ENCODE results near the gene TACR2. TPM values are rescaled to one million over a fixed set of nuclear protein-coding genes. Genes with fewer than 3 reads are reported as not detected.

TACR2 gene
- total RNA-seq, 2 donors from 2014 or later: not detected

GRCh38 chr10:69409176-69409495, 7.6 kb downstream of the TACR2 start:
- DNase-seq: no peak
- Histone ChIP-seq H3K36me3 (ENCODE audit: control insufficient read depth, insufficient read depth, low read length) (no peaks in the 10 kb centered on the region), H3K9ac (ENCODE audit: extremely low read depth, low read length, poor library complexity, severe bottlenecking) (no peak overlapping the region), H3K27ac (ENCODE audit: low read depth, low read length) (no peak overlapping the region), H3K4me1 (ENCODE audit: control insufficient read depth, insufficient read depth, low read length) (no peaks in the 10 kb centered on the region), H3K4me3 (ENCODE audit: low read length) (peak overlapping the region; percentile 56), H3K27me3 (ENCODE audit: control insufficient read depth, insufficient read depth, low read length, poor library complexity, severe bottlenecking) (no peaks in the 10 kb centered on the region), H3K9me3 (ENCODE audit: control insufficient read depth, low read length) (no peaks in the 10 kb centered on the region)
- no peak overlapping the region for H3K27ac Mint-ChIP-seq
- no peak for TF ChIP-seq CTCF (conservative IDR thresholded peaks at IDR 0.05)
- peaks cover 10% of the 10 kb centered on the region for H3K4me1 Mint-ChIP-seq
- H3K4me3 Mint-ChIP-seq: no peak overlapping the region
- no peaks in the 10 kb centered on the region for H3K9me3 Mint-ChIP-seq
- H3K36me3 Mint-ChIP-seq (ENCODE audit: low read depth): no peaks in the 10 kb centered on the region
- peaks cover 4% of the 10 kb centered on the region for H3K27me3 Mint-ChIP-seq (ENCODE audit: insufficient read depth)
- WGBS, 2 experiments (ENCODE audit: insufficient coverage in 1 of 2, insufficient read length in 1 of 2): 63% methylated on average over 7 of the region's 7 CpGs; no CpG with 5 or more reads in 1 of the 2 experiments

GRCh38 chr10:69408318-69409175, 8.2 kb downstream of the TACR2 start:
- Histone ChIP-seq H3K4me1 (ENCODE audit: control insufficient read depth, insufficient read depth, low read length) (no peaks in the 10 kb centered on the region), H3K9me3 (ENCODE audit: control insufficient read depth, low read length) (no peaks in the 10 kb centered on the region), H3K9ac (ENCODE audit: extremely low read depth, low read length, poor library complexity, severe bottlenecking) (no peak overlapping the region), H3K36me3 (ENCODE audit: control insufficient read depth, insufficient read depth, low read length) (no peaks in the 10 kb centered on the region), H3K27me3 (ENCODE audit: control insufficient read depth, insufficient read depth, low read length, poor library complexity, severe bottlenecking) (no peaks in the 10 kb centered on the region), H3K4me3 (ENCODE audit: low read length) (peak overlapping the region; percentile 56), H3K27ac (ENCODE audit: low read depth, low read length) (no peak overlapping the region)
- no peaks in the 10 kb centered on the region for H3K36me3 Mint-ChIP-seq (ENCODE audit: low read depth)
- H3K4me1 Mint-ChIP-seq: peaks cover 10% of the 10 kb centered on the region
- peak; percentile 89 for TF ChIP-seq CTCF (conservative IDR thresholded peaks at IDR 0.05)
- peaks cover 4% of the 10 kb centered on the region for H3K27me3 Mint-ChIP-seq (ENCODE audit: insufficient read depth)
- H3K4me3 Mint-ChIP-seq: no peak overlapping the region
- 9% methylated on average over 11 to 51 of the region's 64 CpGs for WGBS, 2 experiments (ENCODE audit: insufficient coverage in 1 of 2, insufficient read length in 1 of 2)
- DNase-seq: peak; percentile 98
- no peaks in the 10 kb centered on the region for H3K9me3 Mint-ChIP-seq
- H3K27ac Mint-ChIP-seq: no peak overlapping the region

GRCh38 chr10:69407621-69408301, 9.0 kb downstream of the TACR2 start:
- H3K27ac Mint-ChIP-seq: no peak overlapping the region
- WGBS, 2 experiments (ENCODE audit: insufficient coverage in 1 of 2, insufficient read length in 1 of 2): 81 to 82% methylated on average over 9 to 14 of the region's 14 CpGs
- H3K27ac ChIP-seq (ENCODE audit: low read depth, low read length): no peak overlapping the region
- no peak overlapping the region for H3K9ac ChIP-seq (ENCODE audit: extremely low read depth, low read length, poor library complexity, severe bottlenecking)
- TF ChIP-seq CTCF (conservative IDR thresholded peaks at IDR 0.05): peak; percentile 66
- no peaks in the 10 kb centered on the region for H3K9me3 ChIP-seq (ENCODE audit: control insufficient read depth, low read length)
- H3K36me3 ChIP-seq (ENCODE audit: control insufficient read depth, insufficient read depth, low read length): no peaks in the 10 kb centered on the region
- H3K4me3 ChIP-seq (ENCODE audit: low read length): no peak overlapping the region
- H3K27me3 ChIP-seq (ENCODE audit: control insufficient read depth, insufficient read depth, low read length, poor library complexity, severe bottlenecking): no peaks in the 10 kb centered on the region
- peaks cover 4% of the 10 kb centered on the region for H3K27me3 Mint-ChIP-seq (ENCODE audit: insufficient read depth)
- H3K36me3 Mint-ChIP-seq (ENCODE audit: low read depth): peaks cover under 1% of the 10 kb centered on the region
- no peaks in the 10 kb centered on the region for H3K4me1 ChIP-seq (ENCODE audit: control insufficient read depth, insufficient read depth, low read length)
- H3K9me3 Mint-ChIP-seq: no peaks in the 10 kb centered on the region
- peaks cover 10% of the 10 kb centered on the region for H3K4me1 Mint-ChIP-seq
- peak; percentile 80 for DNase-seq
- H3K4me3 Mint-ChIP-seq: no peak overlapping the region
